ENCODE data around the gene ABLIM1.

Gene ABLIM1

DNA sequence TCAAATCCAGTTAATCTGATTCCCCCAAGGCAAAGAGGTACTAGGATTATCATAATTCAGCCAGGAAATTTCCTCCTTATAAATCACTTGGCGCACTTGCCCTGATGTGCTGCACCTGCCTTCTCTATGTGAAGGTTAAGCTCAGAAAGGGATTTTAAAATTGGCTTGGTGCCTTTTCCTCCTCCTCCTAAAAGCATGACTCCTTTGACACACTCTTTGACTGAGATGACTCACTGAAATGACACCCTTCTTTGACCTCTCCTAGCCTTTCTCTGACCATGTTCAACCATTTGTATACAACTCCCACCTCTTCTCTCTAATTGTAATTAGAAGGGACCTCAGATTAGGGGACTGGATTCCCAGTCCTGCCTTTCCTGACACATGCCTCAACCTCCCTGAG lies 46.5 kb downstream of the ABLIM1 start:
- no peak overlapping the region for H3K4me3 ChIP-seq (ENCODE audit: low read length)

DNA sequence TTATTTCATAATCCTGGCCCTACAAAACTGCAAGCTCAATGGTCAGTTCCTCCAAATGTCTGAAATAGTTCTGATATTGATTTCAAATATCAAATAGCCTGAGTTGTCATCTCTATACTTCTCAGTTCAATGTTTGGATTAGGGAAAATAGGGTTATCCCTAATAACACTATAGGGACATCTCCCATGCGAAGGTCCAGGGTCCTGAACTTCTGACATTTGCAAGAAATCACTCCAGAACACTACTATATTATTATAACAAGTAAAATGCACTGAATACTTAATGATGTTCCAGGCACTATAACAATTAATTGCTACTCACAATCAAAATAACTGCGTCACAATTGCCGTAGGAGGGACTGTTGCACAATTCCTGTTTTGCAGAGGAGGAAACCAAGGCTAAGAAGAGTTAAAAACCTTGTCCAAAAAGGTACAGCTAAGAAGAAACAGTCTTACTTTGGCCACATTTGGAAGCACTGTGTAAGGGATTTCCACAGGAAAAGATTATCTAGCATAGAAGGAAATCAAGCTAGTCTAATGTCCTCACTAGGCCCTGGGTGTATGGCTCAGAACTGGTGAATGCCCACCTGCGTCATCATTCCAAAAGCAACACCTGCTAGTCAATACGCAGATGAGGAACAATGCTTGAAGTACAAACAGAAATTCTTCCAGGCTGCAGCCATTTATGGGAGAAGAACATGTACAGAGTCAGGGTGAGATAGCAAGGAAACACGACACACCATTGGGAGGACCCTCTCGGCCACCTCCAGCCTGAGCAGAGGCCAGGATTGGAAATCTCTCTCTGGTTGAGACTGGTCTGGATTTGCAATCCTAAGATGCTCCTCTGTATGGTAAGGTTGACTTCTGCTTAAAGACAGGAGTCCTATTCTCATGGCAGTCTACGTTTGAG lies 48.3 kb downstream of the ABLIM1 start:
- no peak for DNase-seq (ENCODE audit: low read depth)
- TF ChIP-seq, protein P1, sequence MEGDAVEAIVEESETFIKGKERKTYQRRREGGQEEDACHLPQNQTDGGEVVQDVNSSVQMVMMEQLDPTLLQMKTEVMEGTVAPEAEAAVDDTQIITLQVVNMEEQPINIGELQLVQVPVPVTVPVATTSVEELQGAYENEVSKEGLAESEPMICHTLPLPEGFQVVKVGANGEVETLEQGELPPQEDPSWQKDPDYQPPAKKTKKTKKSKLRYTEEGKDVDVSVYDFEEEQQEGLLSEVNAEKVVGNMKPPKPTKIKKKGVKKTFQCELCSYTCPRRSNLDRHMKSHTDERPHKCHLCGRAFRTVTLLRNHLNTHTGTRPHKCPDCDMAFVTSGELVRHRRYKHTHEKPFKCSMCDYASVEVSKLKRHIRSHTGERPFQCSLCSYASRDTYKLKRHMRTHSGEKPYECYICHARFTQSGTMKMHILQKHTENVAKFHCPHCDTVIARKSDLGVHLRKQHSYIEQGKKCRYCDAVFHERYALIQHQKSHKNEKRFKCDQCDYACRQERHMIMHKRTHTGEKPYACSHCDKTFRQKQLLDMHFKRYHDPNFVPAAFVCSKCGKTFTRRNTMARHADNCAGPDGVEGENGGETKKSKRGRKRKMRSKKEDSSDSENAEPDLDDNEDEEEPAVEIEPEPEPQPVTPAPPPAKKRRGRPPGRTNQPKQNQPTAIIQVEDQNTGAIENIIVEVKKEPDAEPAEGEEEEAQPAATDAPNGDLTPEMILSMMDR (conservative IDR thresholded peaks at IDR 0.05; ENCODE audit: low read length), result no peak

More for the DNA sequence above, 46.5 kb downstream of the ABLIM1 start:
- no peak for DNase-seq (ENCODE audit: low read depth)
- TF ChIP-seq, protein P1 (conservative IDR thresholded peaks at IDR 0.05; ENCODE audit: low read length), result no peak

DNA sequence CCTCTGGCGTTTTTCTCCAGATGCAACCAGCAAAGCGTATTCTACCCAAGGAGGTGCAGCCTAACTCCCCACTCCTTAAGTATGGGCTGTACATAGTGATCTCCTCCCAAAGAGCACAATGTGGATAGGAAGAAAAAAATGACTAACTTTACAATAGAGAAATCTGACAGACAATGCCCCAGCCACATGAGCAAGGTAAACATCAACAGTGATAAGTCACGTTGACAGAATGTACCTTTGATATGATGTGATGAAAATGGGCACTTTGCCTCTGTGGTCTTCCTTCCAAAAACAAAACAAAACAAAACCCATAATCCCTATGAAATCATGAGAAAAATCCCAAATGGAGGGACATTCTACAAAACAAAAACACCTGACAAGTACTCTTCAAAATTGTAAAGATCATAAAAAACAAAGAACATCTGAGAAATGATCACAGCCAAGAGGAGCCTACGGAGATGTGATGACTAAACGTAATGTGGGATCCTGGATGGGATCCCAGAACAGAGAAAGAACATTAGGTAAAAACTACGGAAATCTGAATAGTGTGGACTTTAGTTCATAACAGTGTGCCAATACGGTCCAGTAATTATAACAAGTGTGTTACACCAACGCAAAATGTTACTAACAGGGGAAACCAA lies 50.6 kb downstream of the ABLIM1 start:
- H3K4me3 ChIP-seq (ENCODE audit: low read length), result no peak overlapping the region
- TF ChIP-seq, protein P1 (conservative IDR thresholded peaks at IDR 0.05; ENCODE audit: low read length), result no peak
- no peak for DNase-seq (ENCODE audit: low read depth)

More for the DNA sequence above, 48.3 kb downstream of the ABLIM1 start:
- H3K4me3 ChIP-seq (ENCODE audit: low read length), result no peak overlapping the region

DNA sequence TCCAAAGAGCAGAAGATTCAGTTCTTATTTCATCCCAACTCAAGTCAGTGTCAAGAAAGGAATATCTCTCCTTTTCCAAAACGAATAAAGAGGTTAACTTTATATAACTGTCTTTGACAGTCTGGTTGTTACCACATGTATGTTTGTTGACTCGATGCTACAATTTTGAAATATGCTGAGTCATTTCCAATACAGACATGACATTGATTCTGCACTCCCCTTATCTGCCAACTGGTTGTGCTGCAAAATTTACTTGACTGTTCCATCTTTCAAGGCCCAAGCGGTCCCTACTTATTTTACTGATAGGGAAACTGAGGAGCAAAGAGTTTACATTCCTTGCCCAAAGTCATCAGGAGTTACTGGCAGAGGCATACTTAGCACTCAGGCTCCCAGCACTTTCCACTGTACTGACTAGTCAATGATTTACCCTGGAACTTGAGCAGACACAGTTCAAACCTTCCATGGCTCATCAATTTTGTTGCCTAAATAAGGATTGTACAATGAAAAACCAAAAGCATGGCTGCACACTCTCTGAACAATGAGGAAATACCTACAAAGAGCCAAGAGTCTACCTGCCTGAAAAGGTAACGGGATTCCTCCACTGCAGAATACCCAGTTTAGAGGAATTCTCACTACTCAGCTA lies 52.8 kb downstream of the ABLIM1 start:
- no peak overlapping the region for H3K4me3 ChIP-seq (ENCODE audit: low read length)
- no peak for DNase-seq (ENCODE audit: low read depth)
- TF ChIP-seq, protein P1 (conservative IDR thresholded peaks at IDR 0.05; ENCODE audit: low read length), result no peak

DNA sequence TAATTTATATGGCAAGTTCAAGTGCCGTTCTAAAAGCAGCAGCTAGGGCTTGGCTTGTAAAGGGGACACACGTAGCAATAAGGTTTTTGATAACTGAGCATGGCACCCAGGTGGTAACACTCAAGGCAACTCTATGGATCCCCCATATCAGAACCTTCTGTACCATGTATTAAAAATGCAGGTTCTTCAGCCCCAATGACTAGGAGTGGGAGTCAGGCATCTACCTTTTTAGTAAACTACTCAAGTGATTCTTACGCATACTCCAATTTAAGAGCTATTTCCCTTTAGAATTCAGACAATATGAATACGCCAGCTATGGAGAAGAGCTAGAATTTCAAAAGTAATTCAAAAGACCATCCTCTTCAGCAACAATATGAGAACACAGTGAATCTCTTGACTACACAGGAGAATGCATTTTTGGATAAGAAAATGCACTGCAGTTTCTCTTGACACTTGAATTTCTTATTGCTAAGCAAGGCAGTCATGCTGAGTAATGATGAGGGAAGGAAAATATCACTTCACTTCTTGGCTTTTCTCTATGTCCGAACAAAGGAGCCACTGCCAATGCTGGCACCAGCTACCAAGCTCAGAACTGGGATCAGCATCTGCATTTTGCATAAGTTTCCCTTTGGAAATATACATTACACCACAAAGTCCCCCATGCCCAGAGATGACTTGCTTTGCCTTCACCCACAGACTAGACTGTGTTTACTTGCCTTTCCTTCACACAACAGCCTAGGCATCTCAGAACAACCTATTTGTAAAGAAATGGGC lies 53.5 kb downstream of the ABLIM1 start:
- TF ChIP-seq, protein P1 (conservative IDR thresholded peaks at IDR 0.05; ENCODE audit: low read length), result no peak
- H3K4me3 ChIP-seq (ENCODE audit: low read length), result no peak overlapping the region
- DNase-seq (ENCODE audit: low read depth), result no peak

DNA sequence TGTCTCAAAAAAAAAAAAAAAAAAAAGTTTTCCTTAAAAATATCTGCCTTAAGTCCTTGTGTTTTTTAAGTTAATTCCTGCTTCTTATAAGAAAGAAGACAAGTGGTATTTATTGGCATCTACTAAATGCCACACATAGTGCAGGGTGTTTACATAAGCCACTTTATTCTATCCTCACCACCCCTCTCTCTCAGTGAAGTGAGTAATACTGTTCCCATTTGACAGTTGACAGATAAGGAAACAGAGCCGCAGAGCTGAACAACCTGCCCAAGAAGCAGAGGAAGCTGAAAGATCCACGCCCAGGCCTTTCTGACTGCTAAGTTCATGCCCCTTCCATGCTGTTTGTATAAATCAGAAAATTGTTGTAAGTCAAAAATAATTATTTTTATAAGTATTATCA lies 54.1 kb downstream of the ABLIM1 start:
- no peak overlapping the region for H3K4me3 ChIP-seq (ENCODE audit: low read length)
- TF ChIP-seq, protein P1 (conservative IDR thresholded peaks at IDR 0.05; ENCODE audit: low read length), result no peak
- no peak for DNase-seq (ENCODE audit: low read depth)

Measured in AG10803 (cell line).